HG02943 (cell line): Measurements from ENCODE around the gene GNB5.

Source experiments
- ATAC-seq: cut with Tn5 transposase; IDR thresholded peaks from one replicate; pipeline ENCODE4 v1.9.1; 2021; ENCODE audit warnings: mild to moderate bottlenecking, low read depth, moderate library complexity; ENCODE audit not compliant: unreplicated experiment

Gene GNB5

DNA sequence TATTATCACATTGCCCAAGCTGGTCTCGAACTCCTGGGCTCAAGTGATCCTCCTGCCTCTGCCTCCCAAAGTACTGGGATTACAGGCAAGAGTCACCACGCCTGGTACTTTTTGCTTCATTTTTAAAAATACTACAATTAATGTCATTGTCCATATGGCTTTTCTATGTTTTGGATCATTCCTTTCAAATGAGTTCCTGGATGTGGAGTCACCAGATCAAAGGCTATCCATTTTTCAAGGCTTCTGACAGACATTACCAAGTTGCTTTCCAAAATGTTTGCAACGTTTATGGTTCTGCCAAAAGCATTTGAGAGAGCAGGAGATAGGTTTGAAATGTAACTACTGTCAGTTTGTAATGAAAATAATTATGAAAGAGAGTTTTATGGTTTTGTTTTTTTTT, 44.4 kb downstream of the GNB5 start:
- ATAC-seq: no peak

DNA sequence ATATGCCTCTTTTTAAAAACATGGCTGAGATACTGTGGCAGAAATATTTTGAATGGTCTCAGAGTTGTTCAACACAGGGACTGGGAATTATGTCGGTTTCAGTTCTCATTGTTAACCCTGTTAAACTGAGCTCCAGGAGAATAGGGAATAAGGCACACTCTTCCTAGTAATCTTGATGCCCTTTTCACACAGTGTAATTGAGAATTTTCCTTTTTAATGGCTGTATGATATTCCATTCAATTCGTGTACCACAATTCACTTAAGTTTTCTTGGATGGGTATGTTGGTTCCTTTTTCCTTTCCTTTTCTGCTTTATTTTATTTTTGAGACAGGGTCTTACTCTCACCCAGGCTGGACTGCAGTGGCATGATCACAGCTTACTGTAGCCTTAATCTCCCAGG, 44.9 kb downstream of the GNB5 start:
- ATAC-seq: no peak

GRCh38 chr15:52144656-52145178, 46.5 kb downstream of the GNB5 start:
- ATAC-seq: no peak

DNA sequence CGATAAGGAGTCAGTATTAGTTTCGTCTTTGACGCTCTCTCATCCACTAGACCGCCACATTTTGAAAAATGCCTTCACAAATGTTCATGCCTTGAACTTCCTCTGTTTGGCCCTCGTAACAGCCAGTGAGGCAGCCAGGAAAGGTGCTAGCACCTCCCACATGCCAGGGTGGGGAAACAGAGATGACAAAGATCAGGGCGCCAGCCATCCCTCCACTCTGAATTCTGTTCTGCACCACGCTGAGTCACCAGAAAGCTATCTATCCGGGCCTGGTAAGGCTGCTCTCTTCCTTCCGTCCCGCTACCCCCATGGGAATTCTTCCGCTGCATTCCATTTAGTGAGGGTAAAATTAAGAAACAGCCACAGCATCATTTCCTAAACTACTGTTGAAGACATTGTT, 47.3 kb downstream of the GNB5 start:
- no peak for ATAC-seq

DNA sequence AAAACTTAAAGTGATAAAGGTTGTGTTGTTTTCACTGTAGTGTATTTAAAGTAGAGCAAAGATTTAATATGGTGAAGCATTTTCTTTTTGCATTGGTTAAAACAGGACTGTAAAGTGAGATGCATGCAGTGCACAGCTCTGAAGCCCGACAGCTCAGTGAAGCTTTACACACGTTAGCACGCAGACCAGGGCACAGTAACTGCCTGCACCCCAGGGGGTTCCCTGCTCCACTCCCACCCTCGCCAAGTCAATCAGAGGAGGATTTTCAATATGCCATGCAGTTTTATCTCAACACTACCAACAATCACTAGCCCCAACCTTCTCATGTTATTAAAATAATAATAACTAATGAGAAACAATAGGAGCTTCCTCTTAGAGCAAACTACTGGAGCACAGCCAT, 50.5 kb downstream of the GNB5 start:
- ATAC-seq: no peak

- ATAC-seq: no peak
Observed at GRCh38 chr15:52139599-52140462, 51.4 kb downstream of the GNB5 start.

- ATAC-seq: no peak
Observed at GRCh38 chr15:52137432-52138357, 53.5 kb downstream of the GNB5 start.

DNA sequence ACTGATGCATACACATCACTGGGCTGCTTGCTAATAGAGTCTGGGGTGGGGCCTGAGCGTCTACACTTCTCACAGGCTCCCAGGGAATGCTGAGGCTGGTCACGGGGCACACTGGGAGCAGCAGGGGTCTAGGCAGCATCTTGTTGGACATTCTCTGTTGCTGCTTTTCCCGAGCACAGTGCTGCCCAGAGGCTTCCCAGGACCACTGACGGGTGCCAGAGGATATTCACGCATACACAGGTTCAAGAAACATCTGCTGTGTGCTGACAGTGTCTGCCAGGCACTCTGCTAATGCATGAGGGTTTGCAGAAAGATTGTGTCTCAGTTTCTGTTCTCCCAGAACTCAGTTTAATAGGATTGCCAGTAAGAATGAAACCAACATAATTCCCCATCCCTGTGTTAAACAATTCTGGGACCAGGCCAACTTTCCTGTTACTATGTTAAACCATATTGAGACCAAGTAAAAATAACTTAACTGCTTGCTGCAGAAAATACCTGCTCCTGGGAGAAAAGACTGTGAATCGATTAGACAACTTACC, 54.7 kb downstream of the GNB5 start:
- ATAC-seq: no peak

DNA sequence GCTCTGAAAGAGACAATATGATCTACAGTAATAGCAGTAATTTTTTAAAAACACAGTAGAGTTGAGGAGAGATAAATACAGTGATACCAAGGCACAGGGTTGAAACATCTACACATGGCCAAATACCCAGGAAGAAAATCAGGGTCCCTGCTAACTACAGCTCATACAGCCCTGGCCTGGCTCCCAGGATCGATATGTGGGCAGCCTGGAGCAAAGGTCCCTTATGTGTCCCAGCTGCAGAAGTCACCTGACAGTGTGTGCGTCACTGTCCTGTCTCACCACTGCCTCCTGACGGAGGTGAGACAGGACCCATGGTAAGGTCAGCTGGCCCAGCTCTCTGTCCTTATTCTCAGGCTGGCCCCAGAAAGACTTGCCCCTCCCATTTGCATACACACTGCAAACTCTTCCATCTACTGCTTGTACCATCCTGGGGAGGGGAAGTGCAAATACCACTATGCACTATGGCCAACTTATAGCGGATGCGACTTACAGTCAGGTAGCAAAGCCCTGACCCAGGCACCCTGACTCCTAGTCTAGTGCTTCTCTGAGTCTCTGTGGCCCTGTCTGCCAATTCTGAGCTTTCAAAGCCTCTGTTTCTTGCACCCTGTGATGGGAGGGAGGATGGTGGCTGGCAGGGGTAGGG, 56.6 kb downstream of the GNB5 start:
- ATAC-seq: no peak

- no peak for ATAC-seq
Observed at GRCh38 chr15:52133510-52134220, 57.5 kb downstream of the GNB5 start.

DNA sequence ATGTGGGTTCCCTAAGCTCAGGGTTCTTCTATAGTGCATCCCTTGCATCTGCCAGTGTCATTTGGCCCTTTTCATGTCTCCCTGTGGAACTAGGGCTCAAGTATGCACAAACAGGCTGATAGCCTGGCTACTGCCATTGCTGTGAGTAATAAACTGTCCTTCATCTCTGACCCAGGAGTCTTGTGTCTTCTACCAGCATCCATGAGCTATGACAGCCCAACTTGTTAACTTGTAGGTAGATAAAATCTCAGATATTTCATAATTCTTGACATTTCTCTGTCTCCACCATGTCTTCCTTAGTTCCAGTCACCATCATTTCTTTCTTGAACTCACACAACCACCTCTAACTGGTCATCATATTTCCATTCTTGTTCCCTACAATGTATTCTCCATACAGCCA, 59.1 kb downstream of the GNB5 start:
- ATAC-seq: no peak

DNA sequence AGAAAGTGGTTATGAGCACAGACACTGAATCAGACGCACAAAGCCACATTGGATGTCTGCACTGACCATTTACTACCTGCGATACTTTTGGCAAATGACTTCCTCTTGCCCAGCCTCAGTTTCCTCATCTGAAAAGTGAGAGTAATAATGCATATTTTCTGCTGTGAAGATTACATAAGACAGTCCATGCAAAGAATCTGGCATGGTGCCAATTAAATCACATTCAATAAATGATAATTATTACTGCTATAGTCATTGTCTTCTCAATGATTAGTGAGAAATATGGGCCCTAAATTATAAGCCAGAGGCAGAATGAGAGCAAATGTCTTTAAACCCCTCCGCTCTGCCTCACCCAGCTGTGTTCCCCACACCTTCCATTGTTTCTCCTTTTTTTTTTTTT, 62.6 kb downstream of the GNB5 start:
- ATAC-seq: no peak

GRCh38 chr15:52124270-52124880, 66.8 kb downstream of the GNB5 start:
- ATAC-seq: no peak

DNA sequence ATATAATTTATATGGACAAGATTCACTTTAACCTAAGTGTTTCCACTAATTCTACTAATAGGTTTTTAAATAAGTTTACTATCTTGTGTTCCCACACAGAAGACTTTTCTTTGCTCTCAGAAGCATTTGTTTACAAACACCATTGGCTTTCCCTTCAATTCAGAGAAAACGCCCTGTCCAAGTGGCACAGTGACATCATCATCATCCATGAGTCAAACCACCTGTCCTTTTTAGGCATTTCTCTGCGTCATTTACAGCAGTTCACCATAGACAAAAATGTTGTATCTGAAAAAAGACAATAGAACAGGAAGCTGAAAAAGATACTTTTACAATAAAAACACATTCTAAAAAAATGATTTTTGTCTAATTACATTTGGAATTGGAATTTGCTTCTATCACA, 69.3 kb downstream of the GNB5 start:
- no peak for ATAC-seq

- ATAC-seq: no peak
Observed at GRCh38 chr15:52121006-52121405, 70.2 kb downstream of the GNB5 start.

DNA sequence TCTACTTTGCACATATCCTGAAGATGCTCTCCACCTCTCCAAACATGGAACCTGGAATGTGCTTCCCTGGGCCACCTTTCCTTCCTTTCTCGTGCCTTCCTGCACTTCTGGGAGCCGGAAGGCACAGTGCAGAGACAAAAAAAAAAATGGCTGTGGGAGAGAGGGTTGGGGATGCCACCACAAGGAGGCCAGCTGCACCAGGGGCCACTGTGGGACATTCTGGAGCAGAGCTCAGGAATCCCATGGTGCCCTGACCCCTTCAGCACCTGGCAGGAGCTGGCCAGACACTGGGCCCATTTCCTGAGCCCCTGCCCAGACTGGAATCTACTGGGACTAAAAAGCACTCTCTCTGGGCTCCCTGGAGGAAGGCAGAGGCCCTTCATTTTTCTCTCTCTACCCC, 70.7 kb downstream of the GNB5 start:
- ATAC-seq: no peak

- no peak for ATAC-seq
Observed at GRCh38 chr15:52118969-52119749, 72.0 kb downstream of the GNB5 start.

GRCh38 chr15:52117549-52117948, 73.6 kb downstream of the GNB5 start:
- no peak for ATAC-seq
